AG08396 (cell line): ENCODE measurements around the gene KIRREL3.

Experiments used
- DNase-seq: peaks from one replicate; pipeline ENCODE4 v3.0.0; 2012; ENCODE audit warnings: low spot score, mixed read lengths

The KIRREL3 gene

DNA sequence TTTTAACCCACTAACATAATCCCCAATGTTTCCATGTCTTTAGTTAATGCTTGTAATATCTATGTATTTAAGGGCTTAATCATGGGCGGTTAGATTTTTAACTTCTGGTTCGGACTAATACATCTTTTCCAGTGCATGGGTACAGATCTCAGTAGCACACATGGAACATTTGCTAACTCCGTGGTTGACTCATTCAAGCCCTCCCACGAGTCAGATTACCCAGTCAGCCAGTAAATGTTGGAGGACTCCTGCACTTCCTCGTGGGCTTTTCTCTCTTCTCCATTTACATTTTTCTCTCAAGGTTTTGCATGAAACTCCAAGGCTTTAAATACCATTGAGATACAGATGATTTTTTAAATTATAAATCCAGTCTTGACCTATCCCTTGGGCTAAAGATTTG is 331.2 kb downstream of the KIRREL3 start:
- DNase-seq, result peak; percentile 34

DNA sequence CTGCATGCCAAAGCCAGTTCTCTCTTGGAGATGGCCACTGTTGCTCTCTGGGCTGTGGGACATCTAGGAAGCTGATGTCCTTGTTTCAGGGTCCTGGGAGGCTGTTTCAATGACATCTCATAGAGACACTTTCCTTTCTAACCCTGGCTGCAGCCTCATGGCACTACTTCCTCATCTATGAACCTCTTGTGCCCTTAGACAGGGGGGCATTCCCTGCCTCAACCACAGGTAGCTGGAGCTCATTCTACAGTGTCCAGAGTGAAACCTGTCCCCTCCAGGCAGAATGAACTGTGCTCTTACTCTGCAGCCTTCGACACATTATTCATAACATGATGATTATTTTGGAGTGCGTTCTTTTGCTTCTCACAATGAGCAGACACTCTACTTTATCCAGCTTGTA is 335.9 kb downstream of the KIRREL3 start:
- no peak for DNase-seq

DNA sequence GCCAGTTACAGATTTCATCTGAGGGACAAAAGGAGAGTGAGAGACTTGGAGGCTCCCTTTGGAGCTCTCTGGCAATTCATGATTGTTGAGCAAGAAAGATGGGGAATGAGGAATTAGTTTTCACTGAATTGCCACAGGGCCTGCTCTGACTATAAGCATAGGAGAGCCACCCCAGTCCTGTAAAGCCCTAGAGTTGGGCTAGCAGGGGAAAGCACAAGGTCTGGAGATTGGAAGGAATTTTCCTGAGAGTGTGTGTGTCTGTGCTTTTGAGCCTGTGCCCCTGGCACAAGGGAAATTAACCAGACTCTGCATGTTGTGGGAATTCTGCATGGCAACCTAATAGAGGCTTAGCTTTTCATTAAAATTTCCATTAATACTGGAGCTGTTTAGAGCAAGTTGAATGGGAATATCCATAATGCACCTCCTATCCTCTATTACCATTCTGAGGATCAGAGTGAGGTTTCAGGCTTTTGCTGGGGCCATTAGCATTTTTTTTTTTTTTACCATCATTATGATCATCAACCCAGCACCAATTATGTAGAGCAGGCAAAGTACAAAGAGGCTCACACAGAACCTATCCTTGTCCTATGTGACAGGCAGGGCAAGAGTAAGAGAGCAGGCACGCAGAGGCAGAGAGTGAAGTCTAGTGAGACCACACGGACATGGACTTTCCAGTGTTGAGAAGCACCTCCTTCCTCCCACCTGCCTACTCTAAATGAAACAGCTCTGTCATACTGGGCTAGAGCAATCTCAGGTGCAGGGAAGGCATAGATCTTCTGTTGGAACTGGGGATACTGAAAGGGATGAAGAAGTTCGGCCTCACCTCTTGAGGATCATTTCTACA is 336.6 kb downstream of the KIRREL3 start:
- DNase-seq, result no peak

DNA sequence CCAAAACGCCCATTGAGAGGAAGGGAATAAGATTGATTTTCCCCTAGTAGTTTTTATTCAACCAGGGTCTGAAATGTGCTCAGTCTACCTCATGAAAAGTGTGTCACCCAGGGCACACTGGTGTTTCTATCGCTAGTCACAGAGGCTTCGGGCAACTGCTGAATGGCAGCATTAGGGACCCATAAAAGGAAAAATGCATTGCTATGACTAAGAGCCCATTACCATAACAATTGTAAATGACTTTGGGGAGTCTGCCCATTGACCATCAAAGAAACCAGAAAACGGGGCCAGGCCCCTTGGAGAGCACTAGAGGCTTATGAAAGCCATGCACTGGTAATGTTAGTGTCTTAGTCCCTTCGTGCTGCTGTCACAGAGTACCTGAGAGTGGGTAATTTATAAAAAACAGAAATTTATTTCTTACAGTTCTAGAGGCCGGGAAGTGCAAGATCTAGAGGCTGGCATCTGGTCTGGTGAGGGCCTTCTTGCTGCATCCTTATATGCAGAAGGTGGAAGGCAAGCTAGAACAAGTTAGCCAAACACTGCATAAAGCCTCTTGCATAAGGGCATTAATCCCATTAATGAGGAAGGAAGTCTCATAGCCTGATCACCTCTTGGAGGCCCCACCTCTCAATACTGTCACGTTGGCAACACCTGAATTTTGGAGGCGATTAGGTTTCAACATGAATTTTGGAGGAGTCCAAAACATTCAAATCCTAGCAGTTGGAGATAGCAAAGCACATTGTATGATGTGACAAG is 338.4 kb downstream of the KIRREL3 start:
- no peak for DNase-seq

DNA sequence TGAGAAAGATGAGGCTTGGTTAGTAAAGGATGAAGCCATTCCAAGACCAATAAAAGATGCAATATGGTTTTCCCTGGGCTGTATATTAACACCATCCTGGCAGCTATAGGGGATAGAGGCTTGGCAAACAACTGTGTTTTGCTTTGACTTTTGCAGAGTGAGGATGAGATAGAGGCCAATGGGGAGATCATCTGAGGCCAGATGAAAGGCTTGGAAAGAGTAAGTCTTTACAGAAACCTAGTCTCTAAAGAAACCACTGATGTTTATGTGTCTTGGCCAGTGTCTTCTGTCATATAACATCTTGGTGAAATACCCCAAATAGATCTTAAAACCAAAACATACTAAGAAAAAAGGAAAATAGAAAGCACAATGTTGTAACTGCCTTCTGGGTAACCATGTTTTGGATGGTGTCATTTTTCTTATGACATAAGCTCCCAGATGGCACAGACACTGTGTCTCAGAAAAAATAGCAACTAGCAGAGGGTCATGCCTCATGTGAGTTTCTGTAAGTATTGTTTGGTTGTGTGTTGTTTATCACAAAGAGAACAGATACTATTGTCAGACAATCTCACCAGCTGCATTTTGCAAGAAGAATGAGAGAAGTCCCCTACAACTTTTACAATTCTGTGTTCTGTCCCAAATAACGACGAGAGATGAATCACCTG is 339.7 kb downstream of the KIRREL3 start:
- no peak for DNase-seq

DNA sequence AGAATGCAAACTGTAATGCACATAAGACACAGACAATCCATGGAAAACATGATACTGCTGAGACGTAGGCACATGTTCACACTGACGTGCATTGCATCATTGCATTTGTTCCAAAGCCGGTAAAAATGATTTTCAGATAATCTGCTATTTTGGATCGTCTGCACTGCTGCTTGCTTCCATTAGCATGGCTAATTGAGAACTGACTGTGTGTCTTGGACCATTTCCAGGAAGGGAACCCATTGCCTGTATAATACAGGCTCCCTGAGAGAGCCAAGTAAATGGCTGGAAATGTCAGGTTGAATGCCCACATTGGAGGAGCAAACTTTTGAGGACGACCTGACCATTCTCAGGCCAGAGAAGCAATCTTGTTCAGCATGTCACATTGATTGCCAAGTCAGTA is 340.2 kb downstream of the KIRREL3 start:
- DNase-seq, result no peak

DNA sequence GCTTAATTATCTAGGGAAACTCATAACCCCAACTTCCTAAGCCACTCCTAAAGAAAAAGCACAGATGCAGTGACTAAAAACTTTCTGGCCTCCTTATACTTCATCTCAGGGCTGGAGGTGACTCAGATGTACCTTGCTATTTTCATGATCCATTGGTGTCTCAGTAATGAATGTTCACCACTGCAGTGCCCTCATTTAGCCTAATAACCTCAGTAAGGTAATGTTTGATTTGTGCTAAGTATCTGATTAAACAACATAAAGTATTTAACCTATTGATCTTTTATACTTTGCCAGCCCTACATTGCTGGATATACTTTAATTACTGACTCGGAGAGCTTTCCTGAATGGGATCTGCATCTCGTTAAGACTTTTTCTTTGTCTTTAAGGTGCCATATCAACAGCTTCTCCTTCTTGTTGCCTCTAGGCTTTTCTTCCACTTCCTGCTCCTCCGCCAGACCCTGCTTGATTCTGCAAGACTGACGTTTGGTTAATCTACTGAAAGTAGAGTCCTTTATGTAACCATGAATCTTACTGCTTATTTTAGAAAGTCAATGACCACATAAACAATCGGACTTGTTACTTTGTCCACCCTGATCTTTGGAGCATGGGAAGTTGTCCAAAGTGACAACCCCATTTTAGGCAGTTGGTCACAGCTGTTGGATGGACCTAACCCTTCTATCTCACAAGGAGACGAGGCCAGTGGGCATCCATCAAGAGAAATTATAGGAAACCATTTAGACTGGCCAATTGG is 342.1 kb downstream of the KIRREL3 start:
- DNase-seq, result no peak

DNA sequence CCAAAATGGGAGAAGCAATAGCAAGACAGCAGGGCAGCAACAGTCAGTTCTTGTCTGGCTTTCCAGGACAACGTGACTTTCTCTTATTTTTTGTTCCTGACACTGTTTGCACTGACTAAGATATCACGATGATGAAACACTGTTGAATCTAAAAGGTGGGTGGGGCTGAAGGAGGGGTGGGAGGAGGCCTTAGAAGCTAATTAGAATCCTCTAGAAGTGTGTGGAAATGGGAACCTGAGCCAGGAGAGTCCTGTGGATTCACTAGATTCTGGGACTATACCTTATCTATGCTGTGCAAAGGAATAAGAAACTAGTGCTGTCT is 344.8 kb downstream of the KIRREL3 start:
- DNase-seq, result no peak

DNA sequence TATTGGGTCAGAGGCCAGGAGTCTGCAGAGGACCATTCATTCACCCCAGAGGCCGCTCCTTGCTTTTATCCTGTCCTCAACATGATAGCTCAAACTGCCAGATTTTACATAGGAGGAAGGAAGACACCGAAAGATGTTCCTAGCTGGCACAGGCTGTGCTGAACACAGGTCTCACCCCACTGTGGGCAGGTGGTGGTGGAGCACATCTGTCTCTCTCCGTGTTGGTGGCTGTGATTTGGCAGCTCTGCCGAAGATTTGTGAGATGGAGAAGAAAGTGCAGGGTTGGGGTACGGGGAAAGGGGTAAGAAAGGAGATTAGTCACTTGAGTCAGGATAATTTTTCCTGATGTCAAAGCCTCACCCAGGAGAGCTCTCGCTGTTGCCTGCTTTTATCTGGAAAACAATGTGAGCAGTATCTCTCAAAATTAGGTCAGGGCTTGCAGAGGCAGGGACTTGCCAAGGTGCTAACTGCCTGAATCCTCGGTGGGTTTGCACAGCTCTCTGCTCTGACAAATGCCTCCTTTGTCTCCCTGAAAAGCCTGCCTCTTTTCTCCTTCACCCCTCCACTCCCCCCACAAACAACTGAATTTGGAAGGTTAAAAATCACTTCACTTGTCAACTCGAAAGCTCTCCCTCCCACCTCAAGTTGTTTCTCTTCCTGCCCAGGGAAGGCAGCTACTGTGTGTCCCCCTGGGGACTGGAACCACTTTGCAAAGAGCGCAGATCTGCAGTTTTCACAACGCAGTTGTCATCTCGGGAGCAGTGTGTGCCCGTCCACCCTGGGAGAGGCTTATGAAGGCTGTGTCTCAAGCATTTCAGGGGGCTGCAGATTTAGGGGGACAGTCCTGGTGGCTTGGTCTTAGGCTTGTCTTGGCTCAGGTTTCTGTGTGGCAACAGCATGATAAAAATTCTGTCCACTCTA is 345.4 kb downstream of the KIRREL3 start:
- DNase-seq, result no peak

DNA sequence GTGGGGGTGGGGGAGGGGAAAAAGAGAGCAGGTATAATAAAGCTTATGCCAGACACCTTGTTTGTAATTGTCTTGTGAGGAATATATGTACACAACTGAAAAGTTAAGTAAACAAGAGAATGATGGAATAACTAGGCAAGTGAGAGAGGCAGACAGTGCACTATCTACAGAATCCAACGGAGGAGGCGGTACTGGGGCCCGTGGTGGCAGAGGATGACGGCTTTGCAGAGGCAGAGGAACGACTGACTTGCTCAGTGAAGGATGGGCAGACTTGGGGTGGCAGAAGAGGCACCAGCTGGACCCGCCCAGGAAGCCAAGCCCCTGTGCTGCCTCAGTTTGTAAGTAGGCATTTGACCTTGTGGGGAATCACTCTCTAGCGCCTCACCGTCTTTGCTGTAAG is 347.5 kb downstream of the KIRREL3 start:
- no peak for DNase-seq

DNA sequence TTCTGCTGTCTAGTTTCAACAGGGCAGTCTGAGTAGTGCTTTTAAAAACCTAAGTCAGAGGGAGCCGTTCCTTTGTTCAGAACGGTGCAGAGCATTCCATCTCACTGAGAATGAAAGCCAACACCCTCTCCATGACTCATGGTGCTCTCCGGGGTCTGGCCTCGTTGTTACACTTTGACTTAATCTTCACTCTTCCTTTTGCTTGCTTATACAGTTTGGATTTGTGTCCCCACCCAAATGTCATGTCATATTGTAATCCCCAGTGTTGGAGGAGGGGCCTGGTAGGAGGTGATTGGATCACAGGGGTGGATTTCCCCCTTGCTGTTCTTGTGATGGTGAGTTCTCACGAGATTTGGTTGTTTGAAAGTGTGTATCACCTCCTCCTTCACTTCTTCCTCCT is 352.8 kb downstream of the KIRREL3 start:
- peak; percentile 85 for DNase-seq

DNA sequence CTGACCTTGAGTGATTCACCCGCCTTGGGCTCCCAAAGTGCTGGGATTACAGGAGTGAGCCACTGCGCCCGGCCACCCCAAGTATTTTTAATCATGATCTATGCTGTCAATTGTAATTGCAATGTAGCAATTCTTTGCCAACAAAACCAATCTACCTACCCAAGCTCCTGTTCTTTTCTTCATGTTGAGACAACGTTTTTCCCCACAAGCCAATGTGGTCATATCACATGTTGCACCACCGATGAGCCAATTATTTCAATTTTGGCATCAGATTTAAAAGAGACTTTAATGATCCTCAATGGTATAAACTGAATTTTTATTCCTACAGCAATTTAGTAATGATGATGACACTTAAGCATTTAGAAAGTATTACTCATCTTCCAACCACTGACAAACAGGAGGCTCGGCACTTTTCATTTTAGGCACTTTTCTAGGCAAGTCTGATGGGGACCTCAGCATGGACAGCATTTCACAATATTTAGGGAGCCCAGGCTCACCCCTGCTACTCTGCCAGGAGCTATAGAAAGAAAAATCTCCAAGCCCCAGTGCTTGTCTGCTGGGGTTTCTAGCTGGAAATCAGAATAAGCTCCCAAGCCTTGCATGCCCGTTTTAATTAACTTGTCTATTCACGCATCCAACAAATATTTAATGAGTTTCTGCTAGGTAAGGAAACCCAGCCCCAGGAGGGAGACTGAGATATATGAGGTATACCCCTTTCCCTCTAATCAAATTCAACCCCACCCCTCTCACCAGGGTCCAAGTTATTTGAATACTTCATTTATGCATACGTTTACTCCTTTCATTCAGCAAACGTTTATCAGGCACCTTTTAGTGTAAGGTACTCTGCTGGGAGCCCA is 353.6 kb downstream of the KIRREL3 start:
- no peak for DNase-seq

DNA sequence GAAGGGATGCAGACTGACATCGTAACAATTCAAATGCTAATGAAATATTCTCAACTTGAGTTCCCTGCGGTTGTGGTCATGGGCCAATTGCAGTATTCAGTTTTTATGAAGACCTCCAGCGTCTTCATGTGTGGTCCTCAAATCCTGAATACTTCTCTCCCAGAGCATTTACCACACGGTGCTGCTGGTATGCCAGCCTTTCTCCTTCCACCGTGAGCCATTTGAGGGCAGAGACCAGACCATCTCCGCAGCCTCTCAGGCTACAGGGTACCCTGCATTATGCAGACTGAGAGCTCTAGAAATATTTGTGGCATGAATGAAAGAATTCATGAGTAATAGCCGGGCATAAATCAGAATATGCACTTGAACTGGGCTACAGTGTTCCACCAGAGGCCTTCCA is 355.4 kb downstream of the KIRREL3 start:
- DNase-seq, result no peak

DNA sequence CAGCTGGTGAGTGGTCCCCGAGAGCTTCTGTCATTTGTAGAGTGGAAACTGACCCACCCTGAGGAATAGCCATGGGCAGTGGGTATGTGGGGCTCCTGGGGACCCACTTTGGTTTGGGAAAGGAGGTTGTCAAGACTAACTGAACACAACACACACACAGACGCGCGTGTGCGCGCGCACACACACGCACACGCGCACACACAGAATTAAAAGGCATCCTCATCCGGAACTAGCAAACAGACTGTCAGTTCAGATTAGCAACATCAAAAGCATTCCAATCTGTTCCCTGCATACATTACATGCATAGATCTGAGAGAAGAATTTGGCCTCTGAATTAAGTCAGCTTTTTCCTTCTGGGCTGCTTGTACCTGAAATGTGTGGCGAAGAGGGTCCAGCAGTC is 360.4 kb downstream of the KIRREL3 start:
- DNase-seq, result no peak

DNA sequence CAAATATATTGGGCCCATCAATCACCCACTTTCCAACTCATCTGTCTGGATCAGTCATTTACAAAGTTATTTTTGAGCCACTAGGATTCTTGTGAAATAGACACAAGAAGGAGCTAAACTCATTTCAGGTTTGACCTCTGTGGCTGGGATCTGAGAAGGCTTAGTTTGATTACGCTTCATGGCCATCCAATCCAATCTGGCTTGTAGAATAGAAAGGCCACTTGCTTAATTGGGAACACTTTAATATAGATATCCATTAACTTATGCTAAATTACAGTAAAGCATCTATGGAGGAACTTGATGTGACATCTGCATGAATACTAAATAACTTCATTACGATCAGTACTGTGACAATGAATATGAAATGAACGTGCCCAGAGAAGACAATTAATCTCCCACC is 360.9 kb downstream of the KIRREL3 start:
- DNase-seq, result no peak

DNA sequence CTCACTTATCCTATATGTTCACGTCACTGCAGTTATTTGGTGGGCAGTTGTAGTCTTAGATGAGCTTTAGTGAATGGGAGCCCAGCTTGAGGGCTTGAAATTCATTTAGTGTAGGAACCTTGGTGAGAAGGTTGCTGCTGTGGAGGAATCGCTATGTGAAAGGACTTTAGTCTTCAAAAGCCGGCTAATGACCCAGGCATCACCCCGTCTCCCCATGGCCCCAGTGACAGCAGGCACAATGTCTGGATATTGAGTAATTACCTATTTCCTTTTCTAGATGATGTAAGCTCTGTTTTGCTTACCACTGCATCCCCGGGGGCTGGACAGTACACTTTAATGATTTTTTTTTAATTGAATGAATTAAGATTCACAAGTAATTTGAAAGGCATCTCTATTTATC is 361.9 kb downstream of the KIRREL3 start:
- DNase-seq, result no peak

DNA sequence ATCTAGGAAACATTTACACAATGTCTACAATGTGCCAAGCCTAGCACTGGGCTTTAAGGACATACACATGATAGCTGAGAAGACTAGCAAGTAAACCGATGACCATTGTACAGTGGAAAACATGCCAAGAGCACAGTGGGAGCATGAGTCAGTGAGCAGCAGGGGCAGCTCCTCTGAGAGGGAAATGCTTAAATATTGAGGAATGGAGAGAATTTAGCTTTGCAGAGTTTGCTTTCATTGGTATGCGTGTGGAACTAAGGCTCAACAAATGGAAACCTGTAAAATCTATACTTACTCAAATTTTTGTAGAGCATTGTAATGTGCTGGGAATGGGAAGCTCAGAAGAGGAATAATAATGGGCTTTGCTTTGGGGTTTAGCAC is 362.8 kb downstream of the KIRREL3 start:
- peak; percentile 85 for DNase-seq

DNA sequence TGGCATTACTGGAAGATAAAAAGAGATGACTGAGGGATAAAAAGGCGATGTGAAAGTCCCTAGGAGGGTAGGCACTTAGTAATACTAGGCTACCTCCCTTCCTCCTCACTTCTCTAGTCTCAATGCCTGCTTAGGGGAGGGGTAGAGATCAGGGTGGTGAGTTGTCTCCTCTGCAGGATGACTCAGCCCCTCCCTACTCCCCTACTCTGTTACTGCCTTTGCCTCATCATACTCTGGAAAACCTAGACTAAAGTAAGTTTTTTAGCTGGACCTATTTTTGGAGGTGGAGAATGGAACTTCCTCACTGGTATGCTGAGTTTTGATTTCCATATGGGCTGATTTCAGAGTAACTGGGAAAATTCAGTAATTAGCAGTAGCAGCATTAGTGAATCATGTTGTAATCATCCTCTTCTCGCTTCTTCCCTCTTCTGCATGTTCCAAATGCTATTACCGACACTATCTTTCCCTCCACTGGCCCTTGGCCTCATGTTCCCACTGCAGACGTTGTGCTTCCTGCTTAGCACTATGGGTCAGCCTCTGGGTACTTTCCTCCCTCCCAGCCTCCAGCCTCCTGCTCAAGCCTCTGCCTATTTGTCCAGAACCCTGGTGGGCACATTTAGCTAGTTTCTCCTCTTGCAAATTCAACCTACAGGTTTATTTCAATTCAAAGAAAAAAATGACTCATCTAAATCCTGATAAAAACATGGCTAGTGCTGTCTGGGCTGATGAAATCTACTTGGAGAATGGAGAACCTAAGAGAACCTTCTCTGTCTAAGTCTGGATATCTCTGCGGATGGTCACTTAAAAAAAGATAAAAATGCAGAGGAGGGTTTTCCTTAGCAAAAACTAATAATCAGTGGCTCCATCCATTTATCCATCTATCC is 363.4 kb downstream of the KIRREL3 start:
- DNase-seq, result peak; percentile 72

DNA sequence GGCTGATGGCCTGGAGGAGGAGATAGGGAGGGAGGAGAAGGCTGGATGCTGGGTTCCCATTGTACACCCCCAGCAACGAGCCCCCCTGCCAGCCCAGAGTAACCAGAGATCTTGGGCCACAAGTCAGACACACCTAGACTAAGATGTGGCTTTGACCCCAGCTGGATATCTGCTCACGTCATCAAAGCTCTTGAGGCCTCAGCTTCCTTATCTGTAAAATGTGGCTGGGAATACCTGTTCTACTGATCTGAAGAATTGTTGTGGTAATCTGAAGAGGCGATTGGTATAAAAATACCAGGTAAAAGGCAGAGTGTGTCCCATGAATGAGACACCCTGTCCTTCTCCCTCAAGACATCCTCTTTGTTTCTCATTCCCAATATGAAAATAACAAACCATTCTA is 365.1 kb downstream of the KIRREL3 start:
- DNase-seq, result no peak
